Lung (tissue), 12 donors: Measurements from ENCODE around the gene ATXN1L. TPM values are rescaled to one million over a fixed set of nuclear protein-coding genes. Genes with fewer than 3 reads are reported as not detected.

ENCODE experiments used
- ATAC-seq: fragments of 200-7000 bp; cut with Tn5 transposase; one replicate; pipeline ENCODE4 v1.9.1; 2020; ENCODE audit warnings: moderate number of reproducible peaks; ENCODE audit not compliant: insufficient read depth, low FRiP score
- DNase-seq, 3 donors: peaks; one replicate each; pipeline ENCODE4 v3.0.0-alpha.2; 2013 to 2017
- H3K27ac ChIP-seq, 2 donors: one replicate each; pipeline ENCODE4 v1.5.1; 2013; ENCODE audit warnings: mild to moderate bottlenecking in 2 of 2, moderate library complexity in 2 of 2, control low read depth in 1 of 2, inconsistent platforms in 1 of 2, low read depth in 1 of 2, low read length in 1 of 2
- H3K27me3 ChIP-seq, 3 donors: one replicate each; pipeline ENCODE4 v1.5.1; 2013; ENCODE audit warnings: low read length in 2 of 3; ENCODE audit not compliant: control insufficient read depth in 3 of 3, insufficient read depth in 3 of 3
- H3K36me3 ChIP-seq, 4 donors: one replicate each; pipeline ENCODE4 v1.5.1; 2013; ENCODE audit warnings: low read length in 4 of 4, mild to moderate bottlenecking in 1 of 4, moderate library complexity in 1 of 4; ENCODE audit not compliant: control insufficient read depth in 4 of 4, insufficient read depth in 4 of 4
- H3K4me1 ChIP-seq, 5 donors: one replicate each; pipeline ENCODE4 v1.5.1; 2013; ENCODE audit warnings: low read length in 5 of 5, mild to moderate bottlenecking in 2 of 5, moderate library complexity in 1 of 5; ENCODE audit not compliant: control insufficient read depth in 5 of 5, insufficient read depth in 5 of 5
- H3K4me3 ChIP-seq: one replicate; pipeline ENCODE4 v1.5.1; 2013; ENCODE audit warnings: mild to moderate bottlenecking, control low read depth, moderate library complexity
- H3K9ac ChIP-seq, 2 donors: one replicate each; pipeline ENCODE4 v1.5.1; 2013; ENCODE audit warnings: low read length in 2 of 2, control low read depth in 1 of 2; ENCODE audit not compliant: insufficient read depth in 1 of 2
- H3K9me3 ChIP-seq, 4 donors: one replicate each; pipeline ENCODE4 v1.5.1; 2013; ENCODE audit warnings: low read length in 3 of 4, mild to moderate bottlenecking in 1 of 4, moderate library complexity in 1 of 4; ENCODE audit not compliant: control insufficient read depth in 4 of 4, insufficient read depth in 3 of 4
- CTCF ChIP-seq: IDR thresholded peaks from 2 replicates; pipeline ENCODE4 v1.5.1; 2012; ENCODE audit warnings: mild to moderate bottlenecking; ENCODE audit errors: control extremely low read depth, extremely low read depth
- WGBS, 2 donors: extraction: QIAGEN DNeasy Blood & Tissue Kit; methylation state at CpG; one replicate each; pipeline ENCODE4 v1.1.7; 2013; 5-methylcytosine and 5-hydroxymethylcytosine counted together
- polyA plus RNA-seq, 2 donors: library from polyadenylated mRNA; stranded (reverse); fragments of 200-250 nt; gene quantifications; one replicate each; pipeline ENCODE4 v1.2.1, GENCODE V29; 2013
- total RNA-seq, 2 donors: library from RNA; depleted of rRNA in 1 of 2; stranded (reverse); fragments of >200 nt in 1 of 2; gene quantifications; one replicate each; pipeline ENCODE4 v1.2.1, GENCODE V29; 2014 to 2021
- donor health status: control.
- donor health status: control.
- donor health status: Bipolar disorder and iron deficiency.
- donor health status: healthy.
- donor health status: DM: yes; HTN: yes; CAD: no.

The ATXN1L gene
- total and polyA plus RNA-seq, 4 donors, result 7.3 to 25.7 (median 18.5) TPM

DNA sequence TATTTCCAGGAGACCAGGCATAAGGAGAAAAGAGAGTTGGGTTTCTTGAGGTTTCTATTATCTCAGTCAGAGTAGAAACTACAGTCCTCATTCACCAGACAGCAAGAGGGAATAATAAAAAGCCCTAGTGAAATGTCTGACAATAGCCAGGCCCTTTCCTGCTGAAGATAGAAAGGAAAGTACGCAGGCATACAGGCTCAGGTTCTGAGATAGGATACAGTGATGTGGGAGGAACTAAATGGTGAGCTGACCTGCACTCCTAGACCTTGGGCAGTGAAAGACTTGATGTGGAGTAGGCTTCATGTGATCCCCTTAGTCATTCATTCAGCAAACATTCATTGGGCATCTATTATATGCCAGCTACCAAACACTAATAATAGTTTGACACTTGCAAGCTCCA, 23.3 kb downstream of the ATXN1L start:
- DNase-seq (no peak), ATAC-seq (no peak)
- H3K27ac ChIP-seq, result no peak overlapping the region
- no peak for TF ChIP-seq CTCF
- H3K4me1 ChIP-seq, result no peaks in the 10 kb centered on the region
- H3K9ac ChIP-seq, result no peak overlapping the region
- H3K9me3 ChIP-seq, result no peaks in the 10 kb centered on the region
- WGBS, 2 donors, result 97 to 100% methylated on average over 1 of the region's 1 CpG
- H3K36me3 ChIP-seq, result peaks cover 0 to 46% (median 12%) of the 10 kb centered on the region in 4 donors
- no peaks in the 10 kb centered on the region for H3K27me3 ChIP-seq
- no peak overlapping the region for H3K4me3 ChIP-seq

- 94% methylated on average over 2 of the region's 2 CpGs for WGBS, 2 donors
- H3K27ac ChIP-seq, result no peak overlapping the region
- peaks cover 0 to 34% (median 6%) of the 10 kb centered on the region in 4 donors for H3K36me3 ChIP-seq
- no peaks in the 10 kb centered on the region for H3K4me1 ChIP-seq
- no peaks in the 10 kb centered on the region for H3K27me3 ChIP-seq
- no peaks in the 10 kb centered on the region for H3K9me3 ChIP-seq
- no peak for DNase-seq
- ATAC-seq, result no peak
- H3K4me3 ChIP-seq, result no peak overlapping the region
- H3K9ac ChIP-seq, result no peak overlapping the region
- TF ChIP-seq CTCF, result no peak
Observed at GRCh38 chr16:71870818-71871217, 25.0 kb downstream of the ATXN1L start.

GRCh38 chr16:71873199-71873598, 27.4 kb downstream of the ATXN1L start:
- WGBS, 2 donors, result 85 to 87% methylated on average over 4 of the region's 4 CpGs
- DNase-seq (no peak), ATAC-seq (no peak)
- H3K27me3 ChIP-seq, result no peaks in the 10 kb centered on the region
- H3K27ac ChIP-seq, result no peak overlapping the region
- TF ChIP-seq CTCF, result no peak
- H3K9me3 ChIP-seq, result no peaks in the 10 kb centered on the region
- no peak overlapping the region for H3K4me3 ChIP-seq
- H3K9ac ChIP-seq, result no peak overlapping the region
- H3K4me1 ChIP-seq, result no peaks in the 10 kb centered on the region
- peaks cover 0 to 20% (median 10%) of the 10 kb centered on the region in 4 donors for H3K36me3 ChIP-seq

- Histone ChIP-seq H3K27me3 (no peaks in the 10 kb centered on the region), H3K9me3 (no peaks in the 10 kb centered on the region), H3K9ac (no peak overlapping the region), H3K4me3 (no peak overlapping the region), H3K4me1 (peaks cover 0 to 9% (median 0%) of the 10 kb centered on the region in 5 donors), H3K27ac (no peak overlapping the region), H3K36me3 (peaks cover 5 to 27% (median 12%) of the 10 kb centered on the region in 4 donors)
- WGBS, 2 donors, result 73 to 76% methylated on average over 4 of the region's 4 CpGs
- ATAC-seq, result no peak
- no peak for DNase-seq
- no peak for TF ChIP-seq CTCF
Observed at GRCh38 chr16:71878911-71879310, 33.1 kb downstream of the ATXN1L start.
